Measurements from ENCODE around the gene TBC1D1.

GRCh38 chr4:37903901-37904300 is 13.0 kb downstream of the TBC1D1 start:
- no peak for TF ChIP-seq POLR2AphosphoS5 (IDR thresholded peaks at IDR 0.05; ENCODE audit: low read depth, low read length)
- TF ChIP-seq SIN3A (IDR thresholded peaks at IDR 0.05; ENCODE audit: borderline replicate concordance, insufficient read depth, low read length), result no peak
- TF ChIP-seq TAF1 (IDR thresholded peaks at IDR 0.05; ENCODE audit: borderline replicate concordance, insufficient read depth, low read length), result no peak
